Prostate gland (tissue), 2 donors: ENCODE measurements around the gene MRGPRD. TPM values are rescaled to one million over a fixed set of nuclear protein-coding genes. Genes with fewer than 3 reads are reported as not detected.

Experiments used
- DNase-seq: peaks from one replicate; pipeline ENCODE4 v3.0.0-alpha.2; 2019; ENCODE audit warnings: low spot score
- H3K27ac ChIP-seq, 2 donors: fragments of 200-600 bp; sonication (generic); 2 replicates each; pipeline ENCODE4 v1.5.1; 2017 to 2019
- H3K27me3 ChIP-seq: fragments of 200-600 bp; sonication (generic); replicated peaks from 2 replicates; pipeline ENCODE4 v1.5.1; 2019; ENCODE audit not compliant: insufficient read depth
- H3K36me3 ChIP-seq, 2 donors: fragments of 200-600 bp; sonication (generic); 1 replicate in 1 of 2; 2 replicates in 1 of 2; pipeline versions ENCODE4 v1.5.1 to v1.8.1; 2017 to 2019
- H3K4me1 ChIP-seq: fragments of 200-600 bp; sonication (generic); replicated peaks from 2 replicates; pipeline ENCODE4 v1.5.1; 2019
- H3K4me3 ChIP-seq, 2 donors: fragments of 200-600 bp; sonication (generic); 2 replicates each; pipeline ENCODE4 v1.5.1; 2017 to 2019
- H3K9me3 ChIP-seq: fragments of 200-600 bp; sonication (generic); 2 replicates; pipeline ENCODE4 v1.5.1; 2017
- CTCF ChIP-seq, 4 experiments: fragments of 200-600 bp in 2 of 4; fragments of 450-650 bp in 2 of 4; sonication (generic) in 2 of 4; IDR thresholded peaks; 1 replicate in 3 of 4; 2 replicates in 1 of 4; pipeline ENCODE4 v1.5.1; 2016 to 2019; ENCODE audit warnings: antibody characterized with exemption in 4 of 4, mild to moderate bottlenecking in 2 of 4, moderate library complexity in 2 of 4
- POLR2A ChIP-seq: fragments of 450-650 bp; IDR thresholded peaks from one replicate; pipeline ENCODE4 v1.6.1; 2016; ENCODE audit warnings: antibody characterized with exemption, mild to moderate bottlenecking
- POLR2AphosphoS5 ChIP-seq: sonication (generic); formaldehyde crosslinking; IDR thresholded peaks from one replicate; pipeline ENCODE4 v1.6.1; 2017; ENCODE audit warnings: antibody characterized with exemption
- WGBS: methylation state at CpG from one replicate; pipeline ENCODE4 v1.1.5; 2018; 5-methylcytosine and 5-hydroxymethylcytosine counted together
- intact Hi-C: fragments of 100-400 bp; cut with DNase I; formaldehyde crosslinking; loops from one replicate; pipeline ENCODE4 v1.14.2; 2022
- total RNA-seq, 2 donors: library from RNA; depleted of rRNA; stranded (reverse); fragments of >200 nt; gene quantifications; one replicate each; pipeline ENCODE4 v1.1.0, GENCODE V29; 2016

The MRGPRD gene
- total RNA-seq, 2 donors from 2014 or later: not detected

DNA sequence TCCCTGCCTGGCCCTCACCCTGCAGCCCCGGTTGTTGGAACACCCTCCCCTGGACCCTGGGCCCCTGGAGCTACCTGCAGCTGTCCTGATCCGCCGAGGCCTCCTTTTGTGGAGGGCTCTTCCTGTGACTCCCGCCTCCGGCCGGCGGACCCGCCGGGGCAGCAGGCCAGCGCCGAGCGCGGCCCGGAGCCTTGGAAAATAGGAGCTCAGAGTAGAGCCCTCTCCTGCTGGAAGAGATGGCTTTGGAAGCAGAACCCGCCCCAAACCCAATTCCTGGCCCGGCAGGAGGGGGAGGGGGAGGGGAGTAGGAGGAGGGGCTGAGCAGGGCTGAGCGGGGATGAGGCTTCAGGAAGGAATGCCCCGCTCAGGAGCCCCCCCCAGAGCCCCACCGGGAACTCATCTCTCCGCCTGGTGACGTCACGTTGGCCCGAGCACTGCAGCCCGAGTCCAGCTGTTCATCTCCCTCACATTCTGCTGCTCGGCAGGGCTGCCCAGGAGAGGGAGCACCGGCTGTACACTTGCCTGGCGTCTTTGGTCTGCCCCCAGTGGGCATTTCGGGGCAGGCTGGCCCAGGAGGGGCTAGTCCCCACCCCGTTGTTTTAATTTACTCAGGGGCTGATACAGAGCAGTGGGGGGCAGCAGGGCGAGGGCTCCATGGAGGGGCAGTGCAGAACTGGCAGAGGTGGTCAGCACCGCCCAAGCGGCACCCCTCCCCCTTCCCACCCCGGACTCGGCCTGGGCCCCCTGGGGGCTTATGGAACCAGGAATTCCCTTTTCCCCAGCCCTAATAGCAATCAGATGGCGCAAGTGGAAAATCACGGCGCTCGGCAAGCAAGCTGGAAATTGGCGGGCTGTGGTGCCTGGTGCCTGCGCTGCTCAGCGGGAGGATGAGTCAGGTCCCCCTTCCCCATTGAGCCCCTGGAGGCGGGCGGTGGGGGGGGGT, 32.5 kb upstream of the MRGPRD start, which contains the start of gene MRGPRF:
Gene MRGPRF (minus strand): TSS at position 238 of the 943 bp plus-strand sequence. CDS start 3,345 bp downstream, outside the sequence.
- Histone ChIP-seq H3K4me1 (no peaks in the 10 kb centered on the region), H3K36me3 (no peaks in the 10 kb centered on the region), H3K4me3 (peak within 1 kb of the TSS; percentile 36 to 37), H3K9me3 (no peaks in the 10 kb centered on the region), H3K27me3 (no peaks in the 10 kb centered on the region), H3K27ac (peak within 1 kb of the TSS; percentile 84 to 87)
- 6% methylated on average over 40 of the region's 43 CpGs for WGBS
- DNase-seq: no peak
- intact Hi-C loops: loop anchor here (5.0 kb wide), 2 partner anchors 71 to 629 kb away; partner anchors contain the start of gene CCND1
- peak in 2 of 4 experiments; percentile 30 to 52 for TF ChIP-seq CTCF (IDR thresholded peaks at IDR 0.05)
- peak; percentile 33 for TF ChIP-seq POLR2AphosphoS5
- peak; percentile 12 for TF ChIP-seq POLR2A

- Histone ChIP-seq H3K9me3 (no peaks in the 10 kb centered on the region), H3K27ac (peak overlapping the region; percentile 84 to 87), H3K4me1 (no peaks in the 10 kb centered on the region), H3K4me3 (peak overlapping the region; percentile 36 to 37), H3K36me3 (no peaks in the 10 kb centered on the region), H3K27me3 (no peaks in the 10 kb centered on the region)
- no peak for DNase-seq
- 56% methylated on average over 20 of the region's 21 CpGs for WGBS
- TF ChIP-seq POLR2A (no peak), CTCF (IDR thresholded peaks at IDR 0.05) (no peak), POLR2AphosphoS5 (no peak)
- intact Hi-C loops: loop anchor here (5.0 kb wide), 2 partner anchors 70 to 630 kb away; partner anchors contain the start of gene CCND1
Observed at GRCh38 chr11:69012092-69013008, 31.6 kb upstream of the MRGPRD start.

GRCh38 chr11:69011624-69012091, 30.9 kb upstream of the MRGPRD start:
- Histone ChIP-seq H3K4me1 (no peaks in the 10 kb centered on the region), H3K27ac (peak overlapping the region; percentile 84 to 87), H3K9me3 (no peaks in the 10 kb centered on the region), H3K4me3 (peak overlapping the region; percentile 36 to 37), H3K36me3 (no peaks in the 10 kb centered on the region), H3K27me3 (no peaks in the 10 kb centered on the region)
- no peak for TF ChIP-seq POLR2A
- TF ChIP-seq POLR2AphosphoS5: no peak
- TF ChIP-seq CTCF (IDR thresholded peaks at IDR 0.05): no peak
- intact Hi-C loops: loop anchor here (5.0 kb wide), 2 partner anchors 69 to 631 kb away; partner anchors contain the start of gene CCND1
- WGBS: 46% methylated on average over 9 of the region's 9 CpGs
- no peak for DNase-seq

GRCh38 chr11:69010964-69011623, 30.3 kb upstream of the MRGPRD start:
- H3K36me3 ChIP-seq: no peaks in the 10 kb centered on the region
- no peaks in the 10 kb centered on the region for H3K27me3 ChIP-seq
- DNase-seq: peak; percentile 64
- H3K27ac ChIP-seq: peak overlapping the region; percentile 84 to 87
- peak overlapping the region; percentile 36 to 37 for H3K4me3 ChIP-seq
- no peaks in the 10 kb centered on the region for H3K9me3 ChIP-seq
- intact Hi-C loops: loop anchor here (5.0 kb wide), 2 partner anchors 69 to 631 kb away; partner anchors contain the start of gene CCND1
- TF ChIP-seq POLR2A: peak; percentile 45
- TF ChIP-seq CTCF (IDR thresholded peaks at IDR 0.05): no peak
- peak; percentile 10 for TF ChIP-seq POLR2AphosphoS5
- no peaks in the 10 kb centered on the region for H3K4me1 ChIP-seq
- 7% methylated on average over 31 of the region's 43 CpGs for WGBS
